GM20000 (cell line): Measurements from ENCODE around the gene TXNRD2.

Experiments
- DNase-seq: peaks from one replicate; pipeline ENCODE4 v3.0.0; 2012; ENCODE audit warnings: low spot score
- TF ChIP-seq, protein P1 (sequence below): IDR thresholded peaks from 2 replicates; pipeline ENCODE4 v1.5.1; 2012; ENCODE audit warnings: mild to moderate bottlenecking, control low read depth; ENCODE audit errors: extremely low read depth, missing control alignments

The TXNRD2 gene

DNA sequence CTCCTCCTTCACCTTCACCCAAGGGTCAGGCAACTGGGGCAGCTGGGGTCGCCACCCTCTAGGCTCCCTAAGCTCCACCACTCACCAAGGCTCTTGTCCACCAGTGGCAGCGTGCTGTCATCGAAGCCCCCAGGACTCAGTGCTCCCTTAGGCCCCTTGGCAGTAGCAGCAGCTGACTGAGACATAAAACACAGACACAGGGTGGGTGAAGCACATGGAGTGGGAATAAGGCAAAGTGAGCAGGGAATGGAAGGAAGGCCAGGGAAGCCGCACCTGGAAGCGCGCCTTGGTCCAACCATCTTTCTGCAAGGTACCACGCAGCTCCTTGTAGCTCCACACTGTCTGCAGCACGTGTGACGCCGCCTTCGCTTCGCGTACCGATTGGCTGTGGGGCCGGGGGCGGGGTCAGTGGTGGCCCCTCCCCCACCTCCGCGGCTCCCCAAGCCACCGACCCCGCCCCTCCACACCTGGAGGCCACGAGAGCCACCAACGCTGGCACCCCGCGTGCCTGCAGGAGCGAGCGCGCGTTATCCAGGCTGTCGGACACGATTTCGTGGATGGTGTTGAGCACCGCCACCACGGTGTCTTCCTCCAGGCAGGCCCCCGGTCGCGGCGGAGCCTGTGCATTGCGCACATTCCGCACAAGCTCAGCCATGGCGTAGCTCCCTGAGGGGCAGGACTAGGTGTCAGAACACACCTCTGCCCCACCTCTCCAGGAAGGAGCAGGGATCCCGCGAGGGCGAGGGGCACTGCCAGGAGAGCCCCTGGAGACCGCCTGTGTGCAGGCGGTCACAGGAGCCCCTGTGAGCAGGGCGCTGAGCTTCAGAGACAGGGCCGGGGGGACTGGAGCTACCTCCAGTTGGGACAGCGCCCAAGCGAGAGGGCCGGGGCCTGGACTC is 31.3 kb upstream of the TXNRD2 start:
- DNase-seq = no peak
- TF ChIP-seq, protein P1, sequence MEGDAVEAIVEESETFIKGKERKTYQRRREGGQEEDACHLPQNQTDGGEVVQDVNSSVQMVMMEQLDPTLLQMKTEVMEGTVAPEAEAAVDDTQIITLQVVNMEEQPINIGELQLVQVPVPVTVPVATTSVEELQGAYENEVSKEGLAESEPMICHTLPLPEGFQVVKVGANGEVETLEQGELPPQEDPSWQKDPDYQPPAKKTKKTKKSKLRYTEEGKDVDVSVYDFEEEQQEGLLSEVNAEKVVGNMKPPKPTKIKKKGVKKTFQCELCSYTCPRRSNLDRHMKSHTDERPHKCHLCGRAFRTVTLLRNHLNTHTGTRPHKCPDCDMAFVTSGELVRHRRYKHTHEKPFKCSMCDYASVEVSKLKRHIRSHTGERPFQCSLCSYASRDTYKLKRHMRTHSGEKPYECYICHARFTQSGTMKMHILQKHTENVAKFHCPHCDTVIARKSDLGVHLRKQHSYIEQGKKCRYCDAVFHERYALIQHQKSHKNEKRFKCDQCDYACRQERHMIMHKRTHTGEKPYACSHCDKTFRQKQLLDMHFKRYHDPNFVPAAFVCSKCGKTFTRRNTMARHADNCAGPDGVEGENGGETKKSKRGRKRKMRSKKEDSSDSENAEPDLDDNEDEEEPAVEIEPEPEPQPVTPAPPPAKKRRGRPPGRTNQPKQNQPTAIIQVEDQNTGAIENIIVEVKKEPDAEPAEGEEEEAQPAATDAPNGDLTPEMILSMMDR = no peak

GRCh38 chr22:19972251-19972650 is 30.6 kb upstream of the TXNRD2 start:
- TF ChIP-seq, protein P1 = no peak
- no peak for DNase-seq

DNA sequence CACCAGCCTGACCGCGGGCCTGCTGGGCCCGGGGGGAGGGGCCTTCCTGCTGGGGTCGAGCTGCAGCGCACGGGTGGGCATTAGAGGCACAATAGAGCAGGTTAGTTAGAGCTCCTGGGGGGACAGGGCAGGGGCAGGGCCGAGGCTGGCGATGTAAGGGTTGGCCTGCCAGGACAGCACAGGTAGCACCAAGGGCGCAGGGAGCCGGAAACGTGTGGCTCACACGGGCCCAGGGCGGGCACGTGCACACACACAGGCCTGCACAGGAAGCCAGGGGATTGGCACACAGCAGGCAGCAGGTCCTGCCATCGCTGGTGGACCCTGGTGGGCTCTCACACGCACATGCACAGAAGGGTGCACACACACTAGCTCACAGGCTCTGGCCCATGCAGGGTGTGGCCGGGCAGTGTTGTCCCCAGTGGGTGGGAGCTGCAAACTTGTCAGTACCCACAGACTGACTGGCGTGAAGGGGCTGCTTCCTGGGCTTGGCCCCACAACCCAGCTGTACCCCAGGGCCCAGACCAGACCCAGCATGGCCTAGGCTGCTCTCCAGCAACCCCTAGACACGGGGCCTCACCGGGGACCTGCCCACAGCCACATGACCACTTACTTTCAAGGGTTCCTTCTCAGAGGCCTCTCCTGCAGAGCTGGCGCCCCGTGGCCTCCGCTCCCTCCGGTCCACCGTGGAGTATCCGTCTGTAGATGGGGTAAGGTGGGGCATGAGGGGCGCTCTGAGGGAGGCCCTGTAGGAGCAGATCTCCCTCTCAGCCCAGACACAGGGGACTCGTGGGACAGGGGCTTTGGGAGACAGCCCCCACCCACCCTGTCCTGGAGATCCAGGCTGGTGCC is 29.9 kb upstream of the TXNRD2 start:
- TF ChIP-seq, protein P1 = no peak
- no peak for DNase-seq

DNA sequence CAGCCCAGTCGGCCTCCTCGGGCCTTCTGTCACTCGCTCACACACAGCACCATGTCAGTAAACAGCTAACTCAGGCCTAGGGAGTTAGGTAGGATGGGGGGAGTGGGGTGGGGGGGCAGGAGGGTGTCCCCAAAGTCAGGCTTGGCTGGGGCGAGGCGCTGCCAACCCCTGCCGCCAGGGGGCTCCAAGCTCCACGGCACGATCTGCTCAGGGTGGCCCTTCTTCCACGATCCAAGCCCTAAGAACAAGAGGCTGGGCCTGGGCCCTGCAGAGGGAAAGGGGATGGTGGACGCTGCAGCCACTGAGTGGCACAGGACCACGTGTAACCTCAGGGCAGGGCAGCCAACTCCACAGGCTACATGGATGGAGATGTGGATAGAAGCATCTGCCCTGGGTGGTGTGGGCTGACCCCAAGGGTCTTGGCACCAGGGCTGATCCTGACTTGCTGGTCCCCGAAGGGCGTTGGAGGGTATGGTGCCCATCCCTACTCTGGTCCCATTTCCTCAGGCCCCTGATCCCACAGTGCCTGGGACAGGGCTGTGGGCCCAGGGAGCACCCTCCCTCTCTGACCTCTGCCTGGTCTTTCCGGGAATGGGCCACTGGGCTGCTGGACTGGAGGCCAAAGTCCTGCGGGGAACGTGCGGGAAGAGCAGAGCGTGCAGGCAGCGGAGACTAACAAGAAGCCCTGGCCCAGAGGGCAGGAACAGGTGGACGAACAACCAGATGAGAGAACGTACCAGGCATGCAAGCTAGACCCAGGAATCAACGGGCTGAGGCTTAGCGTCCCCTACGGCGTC is 29.1 kb upstream of the TXNRD2 start:
- peak; percentile 91 for DNase-seq
- TF ChIP-seq, protein P1 = peak; percentile 89

- TF ChIP-seq, protein P1 = no peak
- DNase-seq = no peak
Observed at GRCh38 chr22:19970031-19970478, 28.4 kb upstream of the TXNRD2 start.

DNA sequence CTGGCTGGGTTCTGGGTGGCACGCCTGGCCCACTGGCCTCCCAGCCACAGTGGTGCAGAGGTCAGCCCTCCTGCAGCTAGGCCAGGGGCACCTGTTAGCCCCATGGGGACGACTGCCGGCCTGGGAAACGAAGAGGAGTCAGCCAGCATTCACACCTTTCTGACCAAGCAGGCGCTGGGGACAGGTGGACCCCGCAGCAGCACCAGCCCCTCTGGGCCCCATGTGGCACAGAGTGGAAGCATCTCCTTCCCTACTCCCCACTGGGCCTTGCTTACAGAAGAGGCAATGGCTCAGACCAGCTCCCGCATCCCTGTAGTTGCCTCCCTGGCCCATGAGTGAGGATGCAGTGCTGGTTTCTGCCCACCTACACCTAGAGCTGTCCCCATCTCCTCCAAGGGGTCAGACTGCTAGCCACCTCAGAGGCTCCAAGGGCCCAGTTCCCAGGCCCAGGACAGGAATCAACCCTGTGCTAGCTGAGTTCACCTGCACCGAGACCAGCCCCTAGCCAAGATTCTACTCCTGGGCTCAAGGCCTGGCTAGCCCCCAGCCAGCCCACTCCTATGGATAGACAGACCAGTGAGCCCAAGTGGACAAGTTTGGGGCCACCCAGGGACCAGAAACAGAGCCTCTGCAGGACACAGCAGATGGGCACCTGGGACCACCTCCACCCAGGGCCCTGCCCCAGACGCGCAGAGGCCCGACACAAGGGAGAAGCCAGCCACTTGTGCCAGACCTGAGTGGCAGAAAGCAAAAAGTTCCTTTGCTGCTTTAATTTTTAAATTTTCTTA is 27.7 kb upstream of the TXNRD2 start:
- TF ChIP-seq, protein P1 = no peak
- no peak for DNase-seq
